Progenitor cell of endocrine pancreas (in vitro differentiated cells): ENCODE results near the gene ADAM12. TPM values are rescaled to one million over a fixed set of nuclear protein-coding genes. Genes with fewer than 3 reads are reported as not detected.

ENCODE experiments used
- DNase-seq: peaks from one replicate; pipeline ENCODE4 v3.0.0; 2021; ENCODE audit warnings: low spot score; ENCODE audit not compliant: unreplicated experiment
- H3K27ac Mint-ChIP-seq: 2 replicates; pipeline ENCODE4 v1.8.0; 2021; ENCODE audit warnings: mild to moderate bottlenecking, moderate library complexity, mixed read lengths
- H3K27me3 Mint-ChIP-seq: 2 replicates; pipeline ENCODE4 v1.8.0; 2021; ENCODE audit warnings: mixed read lengths
- H3K36me3 Mint-ChIP-seq: 2 replicates; pipeline ENCODE4 v1.8.0; 2022; ENCODE audit warnings: mixed read lengths; ENCODE audit not compliant: insufficient read depth
- H3K4me1 Mint-ChIP-seq: 2 replicates; pipeline ENCODE4 v1.8.0; 2021; ENCODE audit warnings: low read depth, mixed read lengths
- H3K4me3 Mint-ChIP-seq: 2 replicates; pipeline ENCODE4 v1.8.0; 2021; ENCODE audit warnings: low read depth, mild to moderate bottlenecking, moderate library complexity, mixed read lengths
- H3K9me3 Mint-ChIP-seq: 2 replicates; pipeline ENCODE4 v1.8.0; 2021; ENCODE audit warnings: low read depth, mixed read lengths
- total RNA-seq: library from RNA; stranded (reverse); gene quantifications from 2 replicates; pipeline ENCODE4 v1.2.1, GENCODE V29; 2021
- TF ChIP-seq, protein P1 (sequence below): fragments of 200-600 bp; sonication (generic); IDR thresholded peaks from one replicate; pipeline ENCODE4 v1.5.0; 2021; ENCODE audit warnings: antibody characterized with exemption, mild to moderate bottlenecking; ENCODE audit not compliant: unreplicated experiment

The ADAM12 gene
- total RNA-seq, 1 donor from 2014 or later, result 1.8 TPM

GRCh38 chr10:126196281-126196680, 192.0 kb downstream of the ADAM12 start:
- no peak for DNase-seq
- no peaks in the 10 kb centered on the region for H3K9me3 Mint-ChIP-seq

GRCh38 chr10:126191192-126191591, 197.1 kb downstream of the ADAM12 start:
- Mint-ChIP-seq H3K4me3 (no peak overlapping the region), H3K36me3 (no peaks in the 10 kb centered on the region), H3K4me1 (no peaks in the 10 kb centered on the region), H3K27ac (no peak overlapping the region), H3K27me3 (peaks cover 10% of the 10 kb centered on the region), H3K9me3 (no peaks in the 10 kb centered on the region)
- DNase-seq, result no peak
- TF ChIP-seq, protein P1, sequence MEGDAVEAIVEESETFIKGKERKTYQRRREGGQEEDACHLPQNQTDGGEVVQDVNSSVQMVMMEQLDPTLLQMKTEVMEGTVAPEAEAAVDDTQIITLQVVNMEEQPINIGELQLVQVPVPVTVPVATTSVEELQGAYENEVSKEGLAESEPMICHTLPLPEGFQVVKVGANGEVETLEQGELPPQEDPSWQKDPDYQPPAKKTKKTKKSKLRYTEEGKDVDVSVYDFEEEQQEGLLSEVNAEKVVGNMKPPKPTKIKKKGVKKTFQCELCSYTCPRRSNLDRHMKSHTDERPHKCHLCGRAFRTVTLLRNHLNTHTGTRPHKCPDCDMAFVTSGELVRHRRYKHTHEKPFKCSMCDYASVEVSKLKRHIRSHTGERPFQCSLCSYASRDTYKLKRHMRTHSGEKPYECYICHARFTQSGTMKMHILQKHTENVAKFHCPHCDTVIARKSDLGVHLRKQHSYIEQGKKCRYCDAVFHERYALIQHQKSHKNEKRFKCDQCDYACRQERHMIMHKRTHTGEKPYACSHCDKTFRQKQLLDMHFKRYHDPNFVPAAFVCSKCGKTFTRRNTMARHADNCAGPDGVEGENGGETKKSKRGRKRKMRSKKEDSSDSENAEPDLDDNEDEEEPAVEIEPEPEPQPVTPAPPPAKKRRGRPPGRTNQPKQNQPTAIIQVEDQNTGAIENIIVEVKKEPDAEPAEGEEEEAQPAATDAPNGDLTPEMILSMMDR, result no peak

More at GRCh38 chr10:126196281-126196680, 192.0 kb downstream of the ADAM12 start:
- Mint-ChIP-seq H3K4me3 (no peak overlapping the region), H3K27me3 (peaks cover 25% of the 10 kb centered on the region), H3K4me1 (no peaks in the 10 kb centered on the region), H3K36me3 (no peaks in the 10 kb centered on the region), H3K27ac (no peak overlapping the region)
- TF ChIP-seq, protein P1, result no peak

- Mint-ChIP-seq H3K36me3 (no peaks in the 10 kb centered on the region), H3K27ac (no peak overlapping the region), H3K9me3 (no peaks in the 10 kb centered on the region), H3K4me1 (no peaks in the 10 kb centered on the region), H3K4me3 (no peak overlapping the region), H3K27me3 (peaks cover 16% of the 10 kb centered on the region)
- DNase-seq, result no peak
- TF ChIP-seq, protein P1, result no peak
These were observed 199.5 kb downstream of the ADAM12 start for GRCh38 chr10:126188679-126189200.

DNA sequence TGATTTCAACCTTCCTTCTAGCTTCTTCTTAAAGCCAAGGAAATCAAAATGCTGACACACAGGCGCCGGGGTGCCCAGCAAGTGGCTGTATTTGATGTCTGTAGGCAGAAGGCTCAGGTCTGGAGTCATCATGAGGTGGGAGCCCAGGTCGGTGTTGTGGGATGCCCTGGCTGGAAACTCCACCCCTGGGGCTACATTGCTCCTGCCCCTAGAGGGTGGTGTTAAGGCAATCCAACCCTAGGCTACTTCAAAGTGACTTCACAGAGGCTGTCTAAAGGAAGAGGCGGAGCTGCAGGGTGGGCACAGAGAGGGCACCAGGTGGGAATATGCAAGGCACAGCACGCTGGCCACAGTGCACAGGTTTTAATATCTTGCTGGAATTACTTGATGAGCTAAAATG, 200.9 kb downstream of the ADAM12 start:
- H3K9me3 Mint-ChIP-seq, result no peaks in the 10 kb centered on the region
- DNase-seq, result no peak
- no peaks in the 10 kb centered on the region for H3K36me3 Mint-ChIP-seq

DNA sequence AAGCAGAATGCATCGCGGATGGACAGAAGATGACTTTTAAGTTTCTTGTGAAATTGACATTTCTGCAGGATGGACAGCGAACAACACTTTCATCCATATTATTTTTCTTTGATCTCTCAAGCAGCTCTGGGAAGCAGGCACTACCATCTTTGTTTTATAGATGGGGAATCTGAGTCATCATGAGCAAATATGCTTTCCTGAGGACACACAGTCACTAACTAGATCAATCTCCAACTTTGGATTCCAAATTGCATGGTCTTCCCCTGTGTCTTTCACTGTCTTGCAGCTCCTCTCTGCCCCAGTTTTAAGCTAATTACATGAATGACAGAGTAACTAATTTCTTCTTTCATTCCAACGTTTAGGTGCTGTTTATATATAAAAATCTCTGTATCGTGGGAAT, 201.5 kb downstream of the ADAM12 start:
- H3K4me1 Mint-ChIP-seq, result no peaks in the 10 kb centered on the region

More for the DNA sequence above, 200.9 kb downstream of the ADAM12 start:
- no peak overlapping the region for H3K4me3 Mint-ChIP-seq
- H3K27me3 Mint-ChIP-seq, result peaks cover 16% of the 10 kb centered on the region
- TF ChIP-seq, protein P1, result no peak
- H3K4me1 Mint-ChIP-seq, result no peaks in the 10 kb centered on the region
- H3K27ac Mint-ChIP-seq, result no peak overlapping the region

More for the DNA sequence above, 201.5 kb downstream of the ADAM12 start:
- no peaks in the 10 kb centered on the region for H3K9me3 Mint-ChIP-seq
- TF ChIP-seq, protein P1, result no peak
- H3K27me3 Mint-ChIP-seq, result peaks cover 16% of the 10 kb centered on the region
- no peak overlapping the region for H3K27ac Mint-ChIP-seq
- no peaks in the 10 kb centered on the region for H3K36me3 Mint-ChIP-seq
- no peak overlapping the region for H3K4me3 Mint-ChIP-seq
- no peak for DNase-seq
